GM19193 (cell line): ENCODE measurements around the gene GPC5.

Experiments
- POLR2A ChIP-seq: IDR thresholded peaks from 4 replicates; pipeline ENCODE4 v1.6.1; 2011; ENCODE audit not compliant: insufficient read depth, insufficient read length; ENCODE audit errors: extremely low read depth

Gene GPC5

DNA sequence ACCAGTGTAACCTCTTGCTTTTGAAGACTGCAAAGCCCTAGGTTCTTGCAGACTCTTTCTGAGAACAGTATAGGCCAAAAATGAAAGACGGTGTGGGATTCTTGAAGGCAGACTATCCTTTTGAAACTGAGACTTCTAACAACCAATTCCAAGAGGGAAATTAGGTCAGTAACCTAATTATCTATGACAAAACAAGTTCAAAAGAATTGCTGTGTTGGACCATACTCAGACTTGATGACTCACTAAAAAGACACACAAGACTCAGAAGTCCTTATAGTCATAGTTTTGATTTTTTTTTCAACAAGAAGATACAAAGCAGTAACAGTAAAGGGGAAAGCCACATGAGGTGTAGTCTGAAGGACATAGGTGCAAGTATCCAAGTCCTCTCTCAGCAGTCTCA lies 1204.1 kb downstream of the GPC5 start:
- no peak for TF ChIP-seq POLR2A

DNA sequence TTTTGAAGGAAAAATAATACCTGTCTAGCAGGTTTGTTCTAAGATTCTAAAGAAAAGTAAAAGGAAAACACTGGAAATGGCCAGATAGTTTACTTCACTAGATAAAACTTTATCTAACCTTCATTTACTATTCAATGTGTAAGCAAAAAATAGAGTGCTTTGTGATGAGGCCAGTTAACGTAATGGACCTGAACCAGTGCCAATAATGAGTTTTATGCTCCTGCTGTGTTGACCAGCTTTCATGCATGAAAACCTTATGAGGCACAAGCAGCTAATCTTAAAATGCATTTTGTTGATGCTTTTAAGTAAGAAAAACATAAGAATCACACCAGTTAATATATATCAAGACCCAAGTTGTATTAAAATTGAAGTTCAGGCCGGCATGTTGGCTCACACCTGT lies 1211.0 kb downstream of the GPC5 start:
- no peak for TF ChIP-seq POLR2A

DNA sequence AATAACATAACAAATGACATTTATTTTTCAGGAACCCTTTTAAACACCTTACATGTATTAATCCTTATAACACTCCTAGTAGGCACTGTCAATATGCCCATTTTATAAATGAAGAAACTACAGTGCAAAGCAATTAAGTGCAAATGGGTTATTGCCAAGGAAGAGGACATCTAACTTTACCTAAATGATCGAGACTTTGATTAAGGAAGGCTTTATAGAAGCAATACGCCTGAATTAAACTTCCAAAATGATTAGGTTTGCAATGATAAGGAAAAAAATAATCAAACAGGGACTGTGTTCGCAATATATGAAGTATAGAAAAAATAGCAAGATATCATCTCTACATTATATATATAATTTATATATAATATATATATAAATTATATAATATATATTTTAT lies 1214.5 kb downstream of the GPC5 start:
- TF ChIP-seq POLR2A, result no peak

DNA sequence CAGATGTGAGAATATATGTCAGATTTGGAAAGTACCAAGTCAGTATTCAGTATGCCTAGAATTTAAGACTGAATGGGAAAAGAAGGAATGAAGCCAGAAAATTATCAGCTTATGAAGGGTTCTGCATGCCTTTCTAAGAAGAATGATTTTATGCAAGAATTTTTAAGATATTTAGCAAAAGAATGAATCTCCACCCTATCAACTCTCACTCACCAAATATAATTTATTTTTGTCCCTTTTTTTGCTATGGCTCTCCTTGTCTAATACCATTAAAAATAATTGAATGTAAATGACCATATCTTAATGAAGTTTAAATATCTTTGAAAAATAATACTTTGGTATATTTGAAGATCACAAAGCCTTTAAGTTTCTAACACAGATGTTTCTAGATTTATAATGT lies 1215.5 kb downstream of the GPC5 start:
- no peak for TF ChIP-seq POLR2A

DNA sequence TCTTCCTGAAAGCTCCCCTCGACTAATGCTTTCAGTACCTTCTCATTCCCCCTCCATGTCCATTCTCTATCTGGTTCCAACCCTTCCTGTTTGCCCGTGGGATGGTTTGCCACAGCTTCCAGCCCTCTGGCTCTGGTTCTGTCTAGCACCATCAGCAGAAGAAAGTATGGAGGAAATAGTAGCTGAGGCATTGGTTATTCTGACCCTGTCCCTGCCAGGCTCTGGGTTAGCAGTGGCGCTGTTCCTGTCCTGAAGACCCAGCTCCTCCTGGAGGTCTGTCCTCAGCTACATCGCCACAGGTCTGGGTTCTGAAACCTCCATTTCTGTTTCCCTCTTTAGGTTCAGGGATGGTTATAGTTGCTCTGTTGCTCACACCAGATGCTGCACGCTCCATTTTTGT lies 1223.6 kb downstream of the GPC5 start:
- TF ChIP-seq POLR2A, result no peak

DNA sequence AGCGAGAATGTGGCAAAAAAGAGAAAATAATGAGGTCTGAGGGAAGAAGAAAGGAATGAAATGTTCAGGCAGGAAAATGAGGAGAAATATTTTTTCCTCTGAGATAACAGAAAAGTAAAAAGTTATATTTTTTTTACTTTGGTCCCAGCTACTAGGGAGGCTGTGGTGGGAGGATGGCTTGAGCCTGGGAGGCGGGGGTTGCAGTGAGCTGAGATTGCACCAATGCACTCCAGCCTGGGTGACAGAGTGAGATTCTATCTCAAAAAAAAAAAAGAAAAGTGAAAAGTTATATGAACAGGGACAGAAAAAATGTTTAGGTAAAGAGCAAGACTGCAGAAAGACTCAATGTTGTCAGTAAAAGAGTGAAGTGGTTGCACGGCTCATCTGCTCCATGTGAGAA lies 1224.5 kb downstream of the GPC5 start:
- no peak for TF ChIP-seq POLR2A

DNA sequence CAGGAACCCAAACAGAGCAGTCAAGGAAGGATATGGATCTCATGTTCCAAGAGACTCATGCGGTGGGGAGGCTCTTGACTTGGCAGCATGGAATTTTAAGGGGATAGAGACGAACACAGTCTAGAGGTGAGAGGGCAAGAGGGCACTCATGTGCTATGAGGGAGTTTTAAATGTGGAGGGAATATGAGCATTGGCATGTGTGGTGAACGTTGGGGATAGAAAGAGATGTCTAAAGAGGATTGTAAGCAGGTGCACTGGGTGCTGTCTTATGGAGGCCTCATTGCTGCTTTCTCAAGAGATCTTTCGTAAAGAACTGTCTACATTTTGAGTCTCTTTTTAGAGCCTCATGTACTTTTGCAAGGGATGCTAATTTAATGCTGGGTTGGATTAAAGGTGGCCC lies 1227.9 kb downstream of the GPC5 start:
- TF ChIP-seq POLR2A, result no peak

DNA sequence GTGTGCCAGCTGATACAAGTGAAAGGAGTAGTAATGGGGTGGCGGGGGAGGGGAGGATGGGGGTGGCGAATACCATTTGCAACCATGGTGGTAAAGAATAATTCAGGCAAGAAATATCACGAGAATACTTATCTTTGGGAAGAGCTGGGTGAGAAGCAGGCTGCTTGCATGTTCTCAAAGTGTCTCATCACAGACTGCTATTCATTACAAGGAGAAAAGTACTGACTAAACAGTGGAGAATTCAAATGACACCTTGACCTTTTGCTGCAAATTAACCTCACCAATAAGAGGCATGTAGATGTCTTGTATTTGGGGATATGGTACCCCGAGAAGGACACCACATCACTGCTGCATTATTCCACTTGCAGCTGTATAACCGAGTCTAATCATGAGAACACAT lies 1242.5 kb downstream of the GPC5 start:
- no peak for TF ChIP-seq POLR2A

DNA sequence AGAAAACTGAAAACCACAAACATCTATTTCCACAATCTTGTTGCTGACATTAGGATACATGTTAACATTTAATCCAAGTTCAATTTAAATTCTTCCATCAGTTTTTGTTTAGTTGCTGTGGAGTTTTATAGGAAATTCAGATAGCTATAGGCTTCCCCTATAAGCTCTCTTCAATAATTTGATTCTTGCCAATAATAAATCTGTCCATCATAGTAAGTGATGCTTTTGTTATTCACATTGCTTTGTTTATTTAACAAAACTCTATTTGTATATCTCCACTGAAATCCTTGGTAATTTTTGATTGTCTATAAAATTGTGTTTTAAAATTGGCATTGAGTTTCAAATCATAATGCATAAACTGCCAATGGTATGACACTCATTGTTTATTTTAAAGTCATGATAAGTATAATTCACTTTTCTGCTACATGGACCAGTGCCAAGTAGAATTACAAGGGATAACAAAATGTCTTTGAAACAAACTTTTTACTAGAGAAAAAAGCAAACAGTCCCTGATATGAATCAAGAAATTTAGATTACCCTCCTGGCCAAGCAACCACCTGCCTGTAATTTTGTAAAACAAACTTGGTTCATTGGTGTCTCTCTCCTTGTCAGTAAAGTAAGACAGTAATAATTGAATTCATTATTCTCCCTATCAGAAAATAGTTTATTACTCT lies 1250.9 kb downstream of the GPC5 start:
- TF ChIP-seq POLR2A, result no peak

DNA sequence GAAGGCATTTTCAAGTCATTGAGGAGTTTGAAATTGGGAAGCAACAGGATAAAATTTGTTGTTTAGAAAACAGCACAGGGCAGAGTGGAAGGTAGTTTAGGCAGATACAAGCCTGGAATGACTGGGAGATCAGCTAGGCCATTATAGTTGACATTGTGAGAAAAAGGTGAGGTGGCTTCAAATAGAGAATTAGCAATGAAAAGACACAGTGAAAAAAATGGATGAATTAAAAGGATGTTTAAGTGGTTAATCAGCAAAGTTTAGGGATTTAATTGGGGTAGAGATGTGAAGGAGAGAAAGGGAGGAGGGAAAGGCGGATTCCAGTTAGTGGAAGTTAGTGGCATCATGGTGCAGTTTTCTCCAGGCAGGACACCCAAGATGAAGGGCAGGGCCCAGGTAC lies 1257.7 kb downstream of the GPC5 start:
- TF ChIP-seq POLR2A, result no peak

DNA sequence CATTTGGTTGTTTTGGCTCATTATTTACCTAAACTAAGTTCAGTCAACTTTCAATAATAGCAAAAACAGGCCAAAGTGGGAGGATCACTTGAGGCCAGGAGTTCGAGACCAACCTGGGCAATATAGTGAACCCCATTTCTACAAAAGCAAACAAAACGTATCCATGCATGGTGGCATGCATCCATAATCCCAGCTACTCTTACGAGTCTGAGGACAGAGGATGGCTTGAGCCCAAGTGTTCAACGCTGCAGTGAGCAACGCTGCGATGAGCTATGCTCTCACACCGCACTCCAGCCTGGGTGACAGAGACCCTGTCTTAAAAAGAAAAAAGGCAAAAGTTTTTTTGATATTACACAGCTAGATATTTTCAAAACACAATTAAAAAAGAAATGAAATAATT lies 1258.2 kb downstream of the GPC5 start:
- TF ChIP-seq POLR2A, result no peak

DNA sequence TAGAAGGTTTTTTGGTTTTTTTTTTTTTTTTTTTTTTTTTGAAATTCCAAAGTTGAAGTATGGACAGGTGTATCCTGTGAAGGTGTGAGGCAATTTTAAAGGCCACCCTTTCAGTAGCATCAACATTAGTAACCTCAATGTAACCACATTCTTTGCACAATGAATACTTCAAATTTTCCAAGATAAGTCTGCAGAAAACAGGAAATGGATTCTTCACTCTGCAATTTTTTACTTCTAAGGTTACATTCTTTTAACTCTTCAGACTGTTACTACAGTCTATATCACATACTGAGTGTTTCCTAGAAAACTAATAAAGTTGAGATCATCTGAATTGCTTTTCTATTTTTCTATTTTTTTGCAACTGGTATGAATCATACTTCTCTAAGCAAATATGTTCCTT lies 1259.1 kb downstream of the GPC5 start:
- TF ChIP-seq POLR2A, result no peak

DNA sequence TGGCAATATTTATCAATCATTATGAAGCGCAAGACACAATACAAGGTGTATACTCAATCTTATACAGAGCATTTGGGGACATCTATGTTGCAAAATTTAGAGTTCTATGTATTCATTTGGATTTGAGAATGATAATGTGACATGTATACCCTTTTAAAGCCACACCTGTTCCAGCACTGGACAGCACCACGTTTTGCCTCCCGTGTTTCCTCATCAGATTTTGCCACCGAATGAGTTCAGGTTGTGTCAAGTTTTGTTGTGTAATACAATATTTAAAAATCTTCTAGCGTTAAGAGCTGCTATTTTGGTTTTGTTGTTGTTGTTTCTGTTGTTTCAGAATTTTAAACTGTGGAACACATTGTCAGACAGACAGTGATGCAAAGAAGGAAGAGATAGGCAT lies 1259.9 kb downstream of the GPC5 start:
- TF ChIP-seq POLR2A, result no peak

DNA sequence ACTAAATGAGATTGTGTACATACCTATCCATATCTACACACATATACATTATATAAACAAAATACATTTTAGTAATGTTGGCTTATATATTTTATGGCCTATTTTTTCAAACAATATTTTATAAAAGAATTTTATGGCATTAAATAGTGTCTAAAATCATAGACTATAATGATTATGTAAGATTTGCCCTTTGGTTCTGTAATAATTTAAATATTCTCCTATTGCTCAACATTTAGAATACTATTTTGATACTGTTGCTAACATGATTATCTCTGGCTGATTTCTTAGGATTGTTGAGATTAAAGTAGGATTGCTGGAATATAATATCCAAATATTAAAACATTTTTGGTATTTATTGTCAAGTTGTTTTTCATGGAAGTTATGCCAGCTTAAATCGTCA lies 1263.0 kb downstream of the GPC5 start:
- no peak for TF ChIP-seq POLR2A

DNA sequence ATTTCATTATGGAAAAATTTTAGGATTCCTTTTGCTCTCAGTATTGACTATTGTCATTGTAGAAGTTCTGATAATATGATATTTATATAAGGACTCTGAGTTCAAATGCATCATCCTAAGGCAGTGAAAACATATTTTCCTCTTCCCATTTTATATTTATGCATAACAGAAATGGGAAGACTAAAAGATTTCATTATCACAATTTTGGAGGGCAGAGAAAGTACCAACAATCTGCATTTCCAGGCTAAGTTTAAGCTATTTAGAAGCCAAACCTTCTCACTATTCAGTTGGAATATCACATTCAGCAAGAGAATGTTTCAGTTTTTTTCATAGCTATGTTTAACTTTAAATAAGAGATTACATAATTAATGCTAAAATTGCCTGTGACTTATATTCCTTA lies 1269.7 kb downstream of the GPC5 start:
- no peak for TF ChIP-seq POLR2A

DNA sequence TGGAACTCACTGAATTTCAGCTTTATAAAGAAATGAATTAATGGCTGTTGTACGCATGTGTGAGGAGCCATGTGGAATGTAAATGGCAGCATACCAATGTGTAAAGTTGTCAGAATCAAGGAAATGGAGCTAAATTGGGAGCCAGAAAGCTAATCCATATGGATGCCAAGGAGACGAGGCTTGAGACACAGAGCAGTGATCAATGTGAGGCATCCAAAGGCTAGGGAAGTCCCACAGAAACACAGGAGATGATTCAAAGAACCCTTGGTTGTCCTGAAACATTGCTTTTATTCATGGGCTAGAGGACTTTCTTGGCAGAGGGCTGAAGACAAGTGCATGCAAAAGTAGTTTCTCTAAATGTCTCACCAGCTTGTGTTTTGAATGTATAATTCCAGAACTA lies 1271.7 kb downstream of the GPC5 start:
- no peak for TF ChIP-seq POLR2A

DNA sequence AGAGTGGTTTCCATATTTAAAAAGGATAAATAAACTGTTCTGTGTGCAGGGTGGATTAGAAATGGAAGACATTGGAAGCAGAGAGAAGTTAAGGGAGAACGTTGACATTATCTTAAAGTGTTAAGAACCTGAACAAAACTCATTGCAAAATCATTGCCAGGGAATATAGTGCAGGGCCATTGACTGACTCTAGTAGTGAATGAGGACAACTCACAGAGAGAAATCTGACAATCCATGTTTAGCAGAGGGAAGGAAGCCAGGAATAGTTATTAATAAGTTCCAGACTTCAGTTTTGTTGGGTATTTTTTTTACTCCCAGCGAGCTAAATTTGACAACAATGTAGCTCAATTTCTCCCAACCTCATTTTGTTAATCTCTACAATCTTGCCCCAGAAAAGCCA lies 1273.4 kb downstream of the GPC5 start:
- no peak for TF ChIP-seq POLR2A
